MM.1S (cell line): ENCODE measurements around the gene POLD2.

Source experiments
- DNase-seq: peaks from one replicate; pipeline ENCODE4 v3.0.0-alpha.2; 2015
- H2AFZ ChIP-seq: fragments of 300-600 bp; sonication (generic); 2 replicates; pipeline ENCODE4 v1.6.0; 2016; ENCODE audit warnings: antibody characterized with exemption, low read length
- H3F3A ChIP-seq: fragments of 300-600 bp; sonication (generic); 2 replicates; pipeline ENCODE4 v1.6.1; 2016; ENCODE audit warnings: mild to moderate bottlenecking, antibody characterized with exemption, low read length, moderate library complexity, mixed read lengths; ENCODE audit not compliant: insufficient read depth
- H3K27ac ChIP-seq: fragments of 300-600 bp; sonication (generic); 2 replicates; pipeline ENCODE4 v1.5.1; 2016; ENCODE audit warnings: mild to moderate bottlenecking, low read length
- H3K27me3 ChIP-seq: fragments of 300-600 bp; sonication (generic); replicated peaks from 2 replicates; pipeline ENCODE4 v1.6.0; 2016; ENCODE audit warnings: low read length; ENCODE audit not compliant: insufficient read depth
- H3K36me3 ChIP-seq: fragments of 300-600 bp; sonication (generic); replicated peaks from 2 replicates; pipeline ENCODE4 v1.6.1; 2016; ENCODE audit warnings: mild to moderate bottlenecking, low read length, mixed read lengths; ENCODE audit not compliant: insufficient read depth
- H3K4me1 ChIP-seq: fragments of 300-600 bp; sonication (generic); 2 replicates; pipeline ENCODE4 v1.6.1; 2016; ENCODE audit warnings: low read length, mixed read lengths
- H3K4me2 ChIP-seq: fragments of 300-600 bp; sonication (generic); 2 replicates; pipeline ENCODE4 v1.6.0; 2016; ENCODE audit warnings: low read depth, low read length
- H3K4me3 ChIP-seq: fragments of 300-600 bp; sonication (generic); 2 replicates; pipeline ENCODE4 v1.5.1; 2016; ENCODE audit warnings: low read length, mixed read lengths
- H3K79me2 ChIP-seq: fragments of 300-600 bp; sonication (generic); 2 replicates; pipeline ENCODE4 v1.6.1; 2016; ENCODE audit warnings: mixed run types, low read length, mixed read lengths
- H3K9ac ChIP-seq: fragments of 300-600 bp; sonication (generic); 2 replicates; pipeline ENCODE4 v1.6.1; 2016; ENCODE audit warnings: low read length, mixed read lengths
- H3K9me2 ChIP-seq: fragments of 300-600 bp; sonication (generic); replicated peaks from 2 replicates; pipeline ENCODE4 v1.6.1; 2016; ENCODE audit warnings: mild to moderate bottlenecking, low read length, mixed read lengths; ENCODE audit not compliant: insufficient read depth
- H3K9me3 ChIP-seq: fragments of 300-600 bp; sonication (generic); replicated peaks from 2 replicates; pipeline ENCODE4 v1.6.1; 2016; ENCODE audit warnings: mild to moderate bottlenecking, low read length, mixed read lengths; ENCODE audit not compliant: insufficient read depth
- H4K20me1 ChIP-seq: fragments of 300-600 bp; sonication (generic); 2 replicates; pipeline ENCODE4 v1.6.1; 2016; ENCODE audit warnings: mild to moderate bottlenecking, low read length, moderate library complexity, mixed read lengths; ENCODE audit not compliant: insufficient read depth
- CTCF ChIP-seq: fragments of 300-600 bp; sonication (generic); IDR thresholded peaks from 2 replicates; pipeline ENCODE4 v1.5.1; 2016; ENCODE audit warnings: antibody characterized with exemption, low read length, mixed read lengths
- EZH2 ChIP-seq: fragments of 300-600 bp; sonication (generic); optimal IDR thresholded peaks from 2 replicates; pipeline ENCODE3; 2017; ENCODE audit warnings: low read depth, mild to moderate bottlenecking, antibody characterized with exemption, low read length, mixed read lengths
- EZH2phosphoT487 ChIP-seq: fragments of 300-600 bp; sonication (generic); IDR thresholded peaks from 2 replicates; pipeline ENCODE4 v1.6.1; 2018; ENCODE audit warnings: antibody characterized with exemption, low read length

The POLD2 gene

GRCh38 chr7:44148961-44149536, 25.7 kb upstream of the POLD2 start:
- no peak overlapping the region for H3K27ac ChIP-seq
- DNase-seq, result no peak
- H3K9me3 ChIP-seq, result no peaks in the 10 kb centered on the region
- H3K4me2 ChIP-seq, result no peak overlapping the region
- H2AFZ ChIP-seq, result no peak overlapping the region
- TF ChIP-seq CTCF (no peak), EZH2phosphoT487 (no peak), EZH2 (no peak)
- H3K4me1 ChIP-seq, result no peaks in the 10 kb centered on the region
- no peaks in the 10 kb centered on the region for H3F3A ChIP-seq
- H3K9ac ChIP-seq, result no peak overlapping the region
- no peaks in the 10 kb centered on the region for H3K9me2 ChIP-seq
- no peak overlapping the region for H3K4me3 ChIP-seq
- 0 out of 2 replicates have a peak, but pooled peaks cover 6% of the 10 kb centered on the region for H3K27me3 ChIP-seq
- no peaks in the 10 kb centered on the region for H3K36me3 ChIP-seq
- H4K20me1 ChIP-seq, result no peaks in the 10 kb centered on the region
- no peaks in the 10 kb centered on the region for H3K79me2 ChIP-seq

- no peaks in the 10 kb centered on the region for H3K79me2 ChIP-seq
- no peak overlapping the region for H3K27ac ChIP-seq
- no peak overlapping the region for H3K4me2 ChIP-seq
- TF ChIP-seq CTCF (no peak), EZH2phosphoT487 (no peak), EZH2 (no peak)
- no peak overlapping the region for H3K4me3 ChIP-seq
- H3F3A ChIP-seq, result no peaks in the 10 kb centered on the region
- no peak for DNase-seq
- H3K27me3 ChIP-seq, result 0 out of 2 replicates have a peak, but pooled peaks cover 6% of the 10 kb centered on the region
- H2AFZ ChIP-seq, result no peak overlapping the region
- no peaks in the 10 kb centered on the region for H3K36me3 ChIP-seq
- no peaks in the 10 kb centered on the region for H3K9me3 ChIP-seq
- no peak overlapping the region for H3K9ac ChIP-seq
- H3K4me1 ChIP-seq, result no peaks in the 10 kb centered on the region
- no peaks in the 10 kb centered on the region for H3K9me2 ChIP-seq
- no peaks in the 10 kb centered on the region for H4K20me1 ChIP-seq
Measured at GRCh38 chr7:44148166-44148565, 24.8 kb upstream of the POLD2 start.

DNA sequence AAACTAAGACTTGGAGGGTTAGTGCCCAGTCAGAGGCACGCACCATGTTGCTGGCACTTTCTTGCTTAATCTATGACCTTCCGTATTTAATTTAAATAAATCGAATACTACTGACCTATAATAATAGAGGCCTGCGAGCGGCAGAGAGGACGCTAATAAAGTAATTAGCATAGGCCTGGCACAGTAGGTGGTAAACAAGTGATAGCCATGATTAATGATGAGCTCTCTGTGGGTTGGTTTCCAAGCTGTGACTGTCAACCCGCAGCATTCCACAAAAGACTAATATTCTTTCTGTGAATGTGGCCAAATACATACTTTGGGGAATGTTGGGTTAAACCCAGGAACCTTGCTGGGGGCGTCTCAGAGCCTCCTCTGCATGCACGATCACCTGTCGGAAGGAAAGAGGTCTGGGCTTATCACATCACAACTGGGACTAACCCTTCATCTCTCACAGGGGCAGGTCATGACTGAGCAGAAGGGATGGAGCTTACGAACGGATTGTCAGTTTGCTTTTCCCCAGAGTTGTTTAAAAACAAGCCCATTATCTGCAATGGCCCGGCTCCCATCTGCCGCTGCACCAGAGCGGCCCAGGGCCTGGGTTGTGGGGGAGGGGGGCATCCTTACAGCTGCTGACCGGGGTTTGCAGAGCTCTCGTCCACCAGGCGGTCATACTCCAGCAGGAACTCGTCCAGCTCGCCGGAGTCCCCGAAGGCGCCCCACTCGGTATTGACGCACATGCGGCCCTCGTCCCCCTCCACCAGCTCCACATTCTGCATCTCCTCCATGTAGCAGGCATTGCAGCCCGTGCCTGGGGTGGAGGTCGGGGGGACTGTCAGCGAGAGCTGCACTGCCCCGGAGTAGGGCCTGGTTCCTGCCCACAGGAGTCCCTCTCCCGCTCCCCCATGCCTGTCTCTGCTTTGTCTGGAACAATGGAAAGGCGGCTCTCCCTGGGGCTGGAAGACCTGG, 24.0 kb upstream of the POLD2 start:
- no peak overlapping the region for H3K9ac ChIP-seq
- no peaks in the 10 kb centered on the region for H3K4me1 ChIP-seq
- H3K9me2 ChIP-seq, result no peaks in the 10 kb centered on the region

More for the DNA sequence above, 24.0 kb upstream of the POLD2 start:
- Histone ChIP-seq H3K36me3 (no peaks in the 10 kb centered on the region), H3K79me2 (no peaks in the 10 kb centered on the region), H3K9me3 (no peaks in the 10 kb centered on the region), H3K27ac (no peak overlapping the region), H3K4me3 (no peak overlapping the region), H3F3A (no peaks in the 10 kb centered on the region), H3K4me2 (no peak overlapping the region), H3K27me3 (0 out of 2 replicates have a peak, but pooled peaks cover 6% of the 10 kb centered on the region), H4K20me1 (no peaks in the 10 kb centered on the region), H2AFZ (no peak overlapping the region)
- no peak for TF ChIP-seq CTCF
- no peak for TF ChIP-seq EZH2
- TF ChIP-seq EZH2phosphoT487, result no peak
- no peak for DNase-seq
